ENCODE measurements around the gene SYCP2L.

The SYCP2L gene

GRCh38 chr6:11013721-11014070, 126.8 kb downstream of the SYCP2L start:
- H3K4me3 ChIP-seq: no peak overlapping the region
- no peak overlapping the region for H3K27ac ChIP-seq
- DNase-seq (ENCODE audit: low spot score): no peak
- no peak for TF ChIP-seq CTCF (IDR thresholded peaks at IDR 0.05)

- TF ChIP-seq CTCF (IDR thresholded peaks at IDR 0.05): no peak
Measured at GRCh38 chr6:11015102-11015501, 128.2 kb downstream of the SYCP2L start.

GRCh38 chr6:11016452-11016851, 129.6 kb downstream of the SYCP2L start:
- no peak for DNase-seq (ENCODE audit: low spot score)
- H3K27ac ChIP-seq: no peak overlapping the region
- TF ChIP-seq CTCF (IDR thresholded peaks at IDR 0.05): no peak
- no peak overlapping the region for H3K4me3 ChIP-seq

More at GRCh38 chr6:11015102-11015501, 128.2 kb downstream of the SYCP2L start:
- DNase-seq (ENCODE audit: low spot score): no peak
- H3K27ac ChIP-seq: no peak overlapping the region
- H3K4me3 ChIP-seq: no peak overlapping the region

GRCh38 chr6:11017090-11017489, 130.2 kb downstream of the SYCP2L start:
- no peak for TF ChIP-seq CTCF (IDR thresholded peaks at IDR 0.05)
- no peak overlapping the region for H3K4me3 ChIP-seq
- DNase-seq (ENCODE audit: low spot score): no peak
- H3K27ac ChIP-seq: no peak overlapping the region

- H3K27ac ChIP-seq: no peak overlapping the region
Measured at GRCh38 chr6:11018225-11018624, 131.4 kb downstream of the SYCP2L start.

GRCh38 chr6:11021003-11021402, 134.2 kb downstream of the SYCP2L start:
- Histone ChIP-seq H3K4me3 (no peak overlapping the region), H3K27ac (no peak overlapping the region)
- no peak for DNase-seq (ENCODE audit: low spot score)
- no peak for TF ChIP-seq CTCF (IDR thresholded peaks at IDR 0.05)

More at GRCh38 chr6:11018225-11018624, 131.4 kb downstream of the SYCP2L start:
- TF ChIP-seq CTCF (IDR thresholded peaks at IDR 0.05): no peak
- no peak overlapping the region for H3K4me3 ChIP-seq
- DNase-seq (ENCODE audit: low spot score): no peak

GRCh38 chr6:11021714-11022113, 134.9 kb downstream of the SYCP2L start:
- Histone ChIP-seq H3K4me3 (no peak overlapping the region), H3K27ac (no peak overlapping the region)
- no peak for DNase-seq (ENCODE audit: low spot score)
- no peak for TF ChIP-seq CTCF (IDR thresholded peaks at IDR 0.05)

Data from coronary artery (tissue), 2 donors.